Measurements from ENCODE around the gene NRIP2.

DNA sequence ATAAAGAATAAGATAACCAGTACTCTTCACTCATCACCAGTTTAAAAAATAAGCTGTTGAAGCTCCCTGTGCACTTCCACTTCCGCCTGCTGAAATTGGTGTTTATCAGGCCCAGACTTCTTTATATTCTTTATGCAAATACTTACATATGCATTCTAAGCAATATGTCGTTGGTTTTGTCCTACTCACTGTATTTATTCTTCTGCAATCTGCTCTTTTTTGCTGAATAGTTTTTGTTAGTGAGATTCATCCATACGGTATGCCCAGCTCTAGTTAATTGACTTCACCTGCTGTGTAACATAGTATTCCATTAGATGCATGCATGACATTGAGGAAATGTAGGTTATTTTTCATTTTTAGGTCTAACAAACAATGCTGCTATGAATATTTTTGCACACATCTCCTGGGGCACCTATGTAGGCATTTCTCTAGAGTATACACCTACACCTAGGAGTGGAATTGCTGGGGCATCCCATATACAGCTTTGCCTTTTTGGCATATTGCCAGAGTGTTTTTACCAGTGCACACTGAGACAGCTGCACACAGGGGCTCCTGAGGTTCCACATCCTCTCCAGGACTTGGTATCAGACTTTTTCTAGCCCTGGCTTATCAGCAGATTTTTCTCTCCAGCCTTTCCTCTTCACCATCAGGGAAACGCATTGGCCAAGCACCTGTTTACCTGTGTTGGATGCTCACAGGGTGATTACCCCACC is 1.0 kb upstream of the NRIP2 start:
- TF ChIP-seq, protein P1, sequence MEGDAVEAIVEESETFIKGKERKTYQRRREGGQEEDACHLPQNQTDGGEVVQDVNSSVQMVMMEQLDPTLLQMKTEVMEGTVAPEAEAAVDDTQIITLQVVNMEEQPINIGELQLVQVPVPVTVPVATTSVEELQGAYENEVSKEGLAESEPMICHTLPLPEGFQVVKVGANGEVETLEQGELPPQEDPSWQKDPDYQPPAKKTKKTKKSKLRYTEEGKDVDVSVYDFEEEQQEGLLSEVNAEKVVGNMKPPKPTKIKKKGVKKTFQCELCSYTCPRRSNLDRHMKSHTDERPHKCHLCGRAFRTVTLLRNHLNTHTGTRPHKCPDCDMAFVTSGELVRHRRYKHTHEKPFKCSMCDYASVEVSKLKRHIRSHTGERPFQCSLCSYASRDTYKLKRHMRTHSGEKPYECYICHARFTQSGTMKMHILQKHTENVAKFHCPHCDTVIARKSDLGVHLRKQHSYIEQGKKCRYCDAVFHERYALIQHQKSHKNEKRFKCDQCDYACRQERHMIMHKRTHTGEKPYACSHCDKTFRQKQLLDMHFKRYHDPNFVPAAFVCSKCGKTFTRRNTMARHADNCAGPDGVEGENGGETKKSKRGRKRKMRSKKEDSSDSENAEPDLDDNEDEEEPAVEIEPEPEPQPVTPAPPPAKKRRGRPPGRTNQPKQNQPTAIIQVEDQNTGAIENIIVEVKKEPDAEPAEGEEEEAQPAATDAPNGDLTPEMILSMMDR (IDR thresholded peaks at IDR 0.05) = no peak
- no peak for TF ChIP-seq POLR2A (IDR thresholded peaks at IDR 0.05)

All from testis (tissue), 2 donors.